Gastroesophageal sphincter (tissue), 4 donors: ENCODE data around the gene TSC22D2. TPM values are rescaled to one million over a fixed set of nuclear protein-coding genes. Genes with fewer than 3 reads are reported as not detected.
A peak's percentile ranks its signal among the peaks of the same experiment; 100 is the strongest.

ENCODE experiments used
- ATAC-seq: fragments of 150-250 bp; one replicate; pipeline ENCODE4 v1.9.1; 2016; ENCODE audit warnings: mild to moderate bottlenecking, moderate library complexity
- H3K27ac ChIP-seq, 4 donors: fragments of 200-600 bp; sonication (generic) in 3 of 4; 1 replicate in 3 of 4; 2 replicates in 1 of 4; pipeline ENCODE4 v1.5.1; 2016 to 2019
- H3K27me3 ChIP-seq: fragments of 200-600 bp; sonication (generic); one replicate; pipeline ENCODE4 v1.5.1; 2019
- H3K36me3 ChIP-seq, 2 donors: fragments of 200-600 bp; sonication (generic); one replicate each; pipeline ENCODE4 v1.5.1; 2019; ENCODE audit warnings: control low read depth in 1 of 2
- H3K4me1 ChIP-seq, 3 donors: fragments of 200-600 bp; sonication (generic); 1 replicate in 2 of 3; 2 replicates in 1 of 3; pipeline ENCODE4 v1.5.1; 2016 to 2019; ENCODE audit warnings: control low read depth in 2 of 3
- H3K4me3 ChIP-seq, 2 donors: fragments of 200-600 bp; sonication (generic); one replicate each; pipeline ENCODE4 v1.5.1; 2019; ENCODE audit warnings: mild to moderate bottlenecking in 1 of 2, moderate library complexity in 1 of 2
- H3K9me3 ChIP-seq, 3 donors: fragments of 200-600 bp; sonication (generic); one replicate each; pipeline ENCODE4 v1.5.1; 2017 to 2019; ENCODE audit warnings: control low read depth in 2 of 3
- EP300 ChIP-seq: sonication (generic); formaldehyde crosslinking; IDR thresholded peaks from one replicate; pipeline ENCODE4 v1.6.1; 2017; ENCODE audit warnings: antibody characterized with exemption, mild to moderate bottlenecking
- POLR2A ChIP-seq, 2 donors: fragments of 450-650 bp; IDR thresholded peaks; one replicate each; pipeline ENCODE4 v1.6.1; 2017; ENCODE audit warnings: antibody characterized with exemption in 2 of 2, mild to moderate bottlenecking in 2 of 2, moderate library complexity in 1 of 2
- POLR2AphosphoS5 ChIP-seq: sonication (generic); formaldehyde crosslinking; IDR thresholded peaks from one replicate; pipeline ENCODE4 v1.6.1; 2017; ENCODE audit warnings: antibody characterized with exemption
- WGBS, 2 donors: methylation state at CpG; one replicate each; pipeline ENCODE4 v1.1.5; 2018; ENCODE audit warnings: low coverage in 1 of 2; 5-methylcytosine and 5-hydroxymethylcytosine counted together
- total RNA-seq, 4 donors: library from RNA; depleted of rRNA; stranded (reverse); fragments of >200 nt; gene quantifications; one replicate each; pipeline ENCODE4 v1.1.0, GENCODE V29; 2016
- TF ChIP-seq, protein P1 (sequence below), 4 experiments: fragments of 200-600 bp in 2 of 4; fragments of 450-650 bp in 2 of 4; sonication (generic) in 1 of 4; IDR thresholded peaks; one replicate each; pipeline ENCODE4 v1.5.1; 2017 to 2019; ENCODE audit warnings: antibody characterized with exemption in 4 of 4, mild to moderate bottlenecking in 2 of 4, moderate library complexity in 2 of 4

TSC22D2 gene
- total RNA-seq, 4 donors from 2014 or later, result 15.4 to 30.0 (median 26.0) TPM

DNA sequence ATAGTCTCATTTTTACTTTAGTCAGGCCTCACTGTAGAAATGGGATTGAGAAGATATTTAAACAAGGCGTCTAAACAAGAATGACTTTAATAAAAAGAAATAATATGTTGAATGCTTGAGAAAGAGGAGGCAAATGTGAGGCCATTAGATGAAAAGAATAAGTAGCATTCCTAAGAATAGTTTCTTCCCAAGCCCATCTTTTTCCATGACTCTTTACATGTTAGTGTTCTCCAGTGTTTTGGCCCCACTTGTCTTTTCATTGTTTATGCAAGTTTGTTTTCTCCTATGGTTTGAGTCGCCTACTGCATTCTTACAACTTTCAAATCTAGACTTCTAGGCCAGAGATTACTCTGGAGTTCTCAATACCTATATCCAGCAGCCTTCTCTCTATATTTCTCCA is 39.0 kb downstream of the TSC22D2 start:
- H3K9me3 ChIP-seq, result no peaks in the 10 kb centered on the region
- H3K4me3 ChIP-seq, result no peak overlapping the region
- 70 to 79% methylated on average over 2 of the region's 2 CpGs for WGBS, 2 donors
- no peaks in the 10 kb centered on the region for H3K27me3 ChIP-seq
- TF ChIP-seq POLR2A (IDR thresholded peaks at IDR 0.05), result no peak
- TF ChIP-seq, protein P1, sequence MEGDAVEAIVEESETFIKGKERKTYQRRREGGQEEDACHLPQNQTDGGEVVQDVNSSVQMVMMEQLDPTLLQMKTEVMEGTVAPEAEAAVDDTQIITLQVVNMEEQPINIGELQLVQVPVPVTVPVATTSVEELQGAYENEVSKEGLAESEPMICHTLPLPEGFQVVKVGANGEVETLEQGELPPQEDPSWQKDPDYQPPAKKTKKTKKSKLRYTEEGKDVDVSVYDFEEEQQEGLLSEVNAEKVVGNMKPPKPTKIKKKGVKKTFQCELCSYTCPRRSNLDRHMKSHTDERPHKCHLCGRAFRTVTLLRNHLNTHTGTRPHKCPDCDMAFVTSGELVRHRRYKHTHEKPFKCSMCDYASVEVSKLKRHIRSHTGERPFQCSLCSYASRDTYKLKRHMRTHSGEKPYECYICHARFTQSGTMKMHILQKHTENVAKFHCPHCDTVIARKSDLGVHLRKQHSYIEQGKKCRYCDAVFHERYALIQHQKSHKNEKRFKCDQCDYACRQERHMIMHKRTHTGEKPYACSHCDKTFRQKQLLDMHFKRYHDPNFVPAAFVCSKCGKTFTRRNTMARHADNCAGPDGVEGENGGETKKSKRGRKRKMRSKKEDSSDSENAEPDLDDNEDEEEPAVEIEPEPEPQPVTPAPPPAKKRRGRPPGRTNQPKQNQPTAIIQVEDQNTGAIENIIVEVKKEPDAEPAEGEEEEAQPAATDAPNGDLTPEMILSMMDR (IDR thresholded peaks at IDR 0.05), result no peak
- TF ChIP-seq EP300, result no peak
- no peak for TF ChIP-seq POLR2AphosphoS5
- H3K4me1 ChIP-seq, result peaks cover 23 to 74% (median 24%) of the 10 kb centered on the region in 3 donors
- no peak for ATAC-seq
- H3K36me3 ChIP-seq, result no peaks in the 10 kb centered on the region
- H3K27ac ChIP-seq, result peak overlapping the region in 3 of 4 donors; percentile 43 to 52 (median 44)

- TF ChIP-seq, protein P1 (IDR thresholded peaks at IDR 0.05), result no peak
- TF ChIP-seq POLR2A (IDR thresholded peaks at IDR 0.05) (no peak), POLR2AphosphoS5 (no peak), EP300 (no peak)
- 22 to 55% methylated on average over 2 to 3 of the region's 3 CpGs for WGBS, 2 donors
- H3K36me3 ChIP-seq, result no peaks in the 10 kb centered on the region
- no peak for ATAC-seq
- H3K9me3 ChIP-seq, result no peaks in the 10 kb centered on the region
- peak overlapping the region in 3 of 4 donors; percentile 43 to 52 (median 44) for H3K27ac ChIP-seq
- H3K4me1 ChIP-seq, result peaks cover 23 to 70% (median 24%) of the 10 kb centered on the region in 3 donors
- no peak overlapping the region for H3K4me3 ChIP-seq
- H3K27me3 ChIP-seq, result no peaks in the 10 kb centered on the region
Observed at GRCh38 chr3:150447631-150448465, 39.8 kb downstream of the TSC22D2 start.

GRCh38 chr3:150449169-150449721 is 41.1 kb downstream of the TSC22D2 start:
- no peak overlapping the region for H3K4me3 ChIP-seq
- H3K27me3 ChIP-seq, result no peaks in the 10 kb centered on the region
- peak overlapping the region in 2 of 4 donors; percentile 3 to 21 for H3K27ac ChIP-seq
- H3K9me3 ChIP-seq, result no peaks in the 10 kb centered on the region
- ATAC-seq, result no peak
- no peak for TF ChIP-seq POLR2A (IDR thresholded peaks at IDR 0.05)
- no peak for TF ChIP-seq POLR2AphosphoS5
- TF ChIP-seq, protein P1 (IDR thresholded peaks at IDR 0.05), result no peak
- TF ChIP-seq EP300, result no peak
- H3K36me3 ChIP-seq, result no peaks in the 10 kb centered on the region
- H3K4me1 ChIP-seq, result peaks cover 23 to 73% (median 24%) of the 10 kb centered on the region in 3 donors

DNA sequence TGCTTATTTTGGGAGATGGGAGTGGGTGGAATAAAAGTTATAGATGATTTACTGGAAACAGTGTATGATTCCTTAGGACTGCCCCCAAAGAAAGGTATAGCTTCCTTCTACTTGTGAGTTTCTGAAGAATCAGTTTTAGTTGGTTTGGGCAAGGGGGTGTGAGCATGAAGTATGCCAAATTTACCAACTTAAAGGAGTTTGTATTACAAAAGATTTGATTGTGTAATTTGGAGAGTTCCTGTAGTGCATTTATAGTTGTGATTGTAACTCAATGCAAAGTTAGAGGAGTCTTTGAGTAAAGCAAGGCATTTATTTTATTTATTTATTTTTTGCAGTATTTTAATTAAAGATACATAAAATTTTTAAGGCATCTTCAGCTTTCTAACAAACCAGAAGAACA is 42.8 kb downstream of the TSC22D2 start:
- no peaks in the 10 kb centered on the region for H3K36me3 ChIP-seq
- H3K27ac ChIP-seq, result no peak overlapping the region
- no peak for ATAC-seq
- H3K27me3 ChIP-seq, result no peaks in the 10 kb centered on the region
- no peaks in the 10 kb centered on the region for H3K9me3 ChIP-seq
- no peak overlapping the region for H3K4me3 ChIP-seq
- TF ChIP-seq POLR2AphosphoS5, result no peak
- no peak for TF ChIP-seq POLR2A (IDR thresholded peaks at IDR 0.05)
- no peak for TF ChIP-seq EP300
- TF ChIP-seq, protein P1 (IDR thresholded peaks at IDR 0.05), result no peak
- H3K4me1 ChIP-seq, result peaks cover 23 to 87% (median 24%) of the 10 kb centered on the region in 3 donors
